ENCODE data around the gene CLCNKB. TPM values are rescaled to one million over a fixed set of nuclear protein-coding genes. Genes with fewer than 3 reads are reported as not detected.

Gene CLCNKB
- total RNA-seq, 1 donor from 2014 or later = 0.59 TPM

GRCh38 chr1:16010837-16011236 lies 32.7 kb upstream of the CLCNKB start:
- Mint-ChIP-seq H3K27ac (ENCODE audit: unreplicated experiment) (no peak overlapping the region), H3K36me3 (ENCODE audit: low read depth, unreplicated experiment) (peaks cover 3% of the 10 kb centered on the region), H3K27me3 (ENCODE audit: unreplicated experiment) (peaks cover 10% of the 10 kb centered on the region), H3K4me1 (ENCODE audit: unreplicated experiment) (no peaks in the 10 kb centered on the region), H3K4me3 (ENCODE audit: unreplicated experiment) (no peak overlapping the region), H3K9me3 (ENCODE audit: unreplicated experiment) (no peaks in the 10 kb centered on the region)
- TF ChIP-seq, protein P1, sequence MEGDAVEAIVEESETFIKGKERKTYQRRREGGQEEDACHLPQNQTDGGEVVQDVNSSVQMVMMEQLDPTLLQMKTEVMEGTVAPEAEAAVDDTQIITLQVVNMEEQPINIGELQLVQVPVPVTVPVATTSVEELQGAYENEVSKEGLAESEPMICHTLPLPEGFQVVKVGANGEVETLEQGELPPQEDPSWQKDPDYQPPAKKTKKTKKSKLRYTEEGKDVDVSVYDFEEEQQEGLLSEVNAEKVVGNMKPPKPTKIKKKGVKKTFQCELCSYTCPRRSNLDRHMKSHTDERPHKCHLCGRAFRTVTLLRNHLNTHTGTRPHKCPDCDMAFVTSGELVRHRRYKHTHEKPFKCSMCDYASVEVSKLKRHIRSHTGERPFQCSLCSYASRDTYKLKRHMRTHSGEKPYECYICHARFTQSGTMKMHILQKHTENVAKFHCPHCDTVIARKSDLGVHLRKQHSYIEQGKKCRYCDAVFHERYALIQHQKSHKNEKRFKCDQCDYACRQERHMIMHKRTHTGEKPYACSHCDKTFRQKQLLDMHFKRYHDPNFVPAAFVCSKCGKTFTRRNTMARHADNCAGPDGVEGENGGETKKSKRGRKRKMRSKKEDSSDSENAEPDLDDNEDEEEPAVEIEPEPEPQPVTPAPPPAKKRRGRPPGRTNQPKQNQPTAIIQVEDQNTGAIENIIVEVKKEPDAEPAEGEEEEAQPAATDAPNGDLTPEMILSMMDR (IDR thresholded peaks at IDR 0.05; ENCODE audit: unreplicated experiment) = no peak
- no peak for DNase-seq (ENCODE audit: low spot score)

DNA sequence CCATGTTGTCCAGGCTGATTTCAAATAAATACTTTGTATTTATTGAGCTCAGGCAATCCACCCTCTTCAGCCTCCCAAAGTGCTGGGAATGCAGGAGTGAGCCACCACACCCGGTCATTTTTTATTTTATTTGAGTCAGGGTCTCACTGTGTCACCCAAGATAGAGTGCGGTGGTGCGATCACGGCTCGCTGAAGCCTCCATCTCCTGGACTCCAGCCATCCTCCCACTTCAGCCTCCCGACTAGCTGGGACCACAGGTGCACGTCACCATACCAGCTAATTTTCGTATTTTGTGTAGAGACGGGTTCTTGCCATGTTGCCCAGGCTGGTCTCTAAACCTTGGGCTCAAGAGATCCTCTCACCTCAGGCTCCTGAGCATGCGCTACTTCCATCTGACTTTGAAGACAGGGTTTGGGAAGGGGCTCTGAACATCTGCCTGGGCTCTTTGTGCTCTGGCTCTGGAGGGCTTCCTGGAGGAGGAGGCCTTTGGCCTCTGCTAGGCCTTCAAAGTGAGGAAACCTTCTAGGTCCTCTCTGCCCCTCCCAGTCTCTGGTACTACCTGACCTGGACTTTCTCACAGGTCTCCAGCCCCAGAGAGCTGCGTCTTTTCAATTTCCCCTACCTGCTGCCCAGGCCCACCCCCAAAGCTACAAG lies 31.5 kb upstream of the CLCNKB start:
- Mint-ChIP-seq H3K9me3 (ENCODE audit: unreplicated experiment) (no peaks in the 10 kb centered on the region), H3K4me1 (ENCODE audit: unreplicated experiment) (no peaks in the 10 kb centered on the region), H3K4me3 (ENCODE audit: unreplicated experiment) (no peak overlapping the region), H3K27me3 (ENCODE audit: unreplicated experiment) (peaks cover 10% of the 10 kb centered on the region), H3K36me3 (ENCODE audit: low read depth, unreplicated experiment) (peaks cover 3% of the 10 kb centered on the region), H3K27ac (ENCODE audit: unreplicated experiment) (no peak overlapping the region)
- TF ChIP-seq, protein P1 (IDR thresholded peaks at IDR 0.05; ENCODE audit: unreplicated experiment) = no peak
- no peak for DNase-seq (ENCODE audit: low spot score)

DNA sequence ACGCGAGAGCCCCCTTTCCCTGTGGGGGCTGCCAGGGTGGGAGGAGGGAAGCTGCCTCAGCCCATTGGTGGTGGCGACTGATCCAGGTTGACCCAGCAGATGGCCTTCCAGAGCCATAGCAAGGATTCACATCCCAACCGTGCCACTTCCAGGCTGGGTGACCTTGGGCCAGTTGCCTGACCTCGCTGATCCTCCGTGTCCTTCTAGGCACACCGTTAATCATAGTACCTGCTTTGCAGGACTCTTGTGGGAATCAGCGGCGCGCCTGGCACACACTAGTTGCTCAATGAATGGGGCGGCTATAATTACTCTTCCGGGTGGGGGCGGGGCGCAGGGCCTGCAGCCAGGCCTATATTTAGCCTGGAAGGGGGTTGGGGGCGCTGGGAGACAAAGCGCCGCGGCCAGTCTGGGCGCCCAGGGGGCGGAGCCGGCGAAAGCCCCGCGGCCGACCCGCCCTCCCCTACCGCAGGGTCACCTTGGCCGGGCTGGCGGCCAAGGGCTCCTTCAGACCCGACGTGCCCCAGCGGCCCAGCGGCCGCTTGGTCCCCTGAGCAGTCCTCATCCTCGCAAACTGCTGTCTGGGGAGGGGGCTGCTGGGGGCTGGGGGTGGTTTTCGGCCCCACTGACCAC lies 30.9 kb upstream of the CLCNKB start:
- no peak for DNase-seq (ENCODE audit: low spot score)
- Mint-ChIP-seq H3K9me3 (ENCODE audit: unreplicated experiment) (no peaks in the 10 kb centered on the region), H3K4me3 (ENCODE audit: unreplicated experiment) (no peak overlapping the region), H3K27me3 (ENCODE audit: unreplicated experiment) (peaks cover 10% of the 10 kb centered on the region), H3K27ac (ENCODE audit: unreplicated experiment) (no peak overlapping the region), H3K36me3 (ENCODE audit: low read depth, unreplicated experiment) (peaks cover 3% of the 10 kb centered on the region), H3K4me1 (ENCODE audit: unreplicated experiment) (no peaks in the 10 kb centered on the region)
- TF ChIP-seq, protein P1 (IDR thresholded peaks at IDR 0.05; ENCODE audit: unreplicated experiment) = no peak

DNA sequence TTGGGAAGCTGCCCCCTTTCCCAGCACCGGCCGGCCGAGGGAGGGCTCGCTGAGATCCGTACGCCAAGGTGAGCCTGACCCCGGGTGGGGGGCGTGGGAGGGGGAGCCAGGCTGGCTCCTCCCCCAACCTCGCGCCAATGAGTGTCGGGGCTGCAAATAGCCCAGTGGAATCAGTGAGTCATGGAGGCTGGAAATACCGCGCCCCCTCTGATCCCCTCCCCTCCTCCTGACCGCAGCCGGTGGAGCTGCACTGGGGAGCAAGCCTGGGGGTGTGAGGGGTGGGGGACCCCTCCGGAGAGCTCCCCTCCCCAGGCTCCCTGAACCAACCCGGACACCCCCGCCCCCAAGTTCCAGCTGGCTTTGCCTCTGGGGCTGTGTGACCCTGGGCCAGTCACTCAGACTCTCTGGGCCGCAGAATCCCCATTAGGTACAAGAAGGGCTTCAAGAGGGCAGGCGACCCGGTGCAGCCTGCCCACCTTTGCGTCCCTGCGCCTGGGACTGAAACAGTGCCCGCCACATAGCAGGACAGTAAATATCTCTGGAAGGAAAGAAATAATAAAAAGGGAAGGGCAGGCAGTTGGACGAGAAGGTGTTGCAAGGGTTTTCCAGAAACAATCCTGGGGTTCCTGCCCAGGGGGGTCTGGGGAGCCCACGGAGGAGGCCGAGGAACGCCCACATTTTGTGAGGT lies 30.2 kb upstream of the CLCNKB start:
- TF ChIP-seq, protein P1 (IDR thresholded peaks at IDR 0.05; ENCODE audit: unreplicated experiment) = no peak
- Mint-ChIP-seq H3K27me3 (ENCODE audit: unreplicated experiment) (peaks cover 7% of the 10 kb centered on the region), H3K27ac (ENCODE audit: unreplicated experiment) (no peak overlapping the region), H3K9me3 (ENCODE audit: unreplicated experiment) (no peaks in the 10 kb centered on the region), H3K4me1 (ENCODE audit: unreplicated experiment) (no peaks in the 10 kb centered on the region), H3K36me3 (ENCODE audit: low read depth, unreplicated experiment) (peaks cover 3% of the 10 kb centered on the region), H3K4me3 (ENCODE audit: unreplicated experiment) (no peak overlapping the region)
- DNase-seq (ENCODE audit: low spot score) = no peak

- no peaks in the 10 kb centered on the region for H3K9me3 Mint-ChIP-seq (ENCODE audit: unreplicated experiment)
- H3K36me3 Mint-ChIP-seq (ENCODE audit: low read depth, unreplicated experiment) = peaks cover 3% of the 10 kb centered on the region
- DNase-seq (ENCODE audit: low spot score) = no peak
- peaks cover 5% of the 10 kb centered on the region for H3K27me3 Mint-ChIP-seq (ENCODE audit: unreplicated experiment)
- TF ChIP-seq, protein P1 (IDR thresholded peaks at IDR 0.05; ENCODE audit: unreplicated experiment) = no peak
- H3K4me1 Mint-ChIP-seq (ENCODE audit: unreplicated experiment) = no peaks in the 10 kb centered on the region
- no peak overlapping the region for H3K27ac Mint-ChIP-seq (ENCODE audit: unreplicated experiment)
- H3K4me3 Mint-ChIP-seq (ENCODE audit: unreplicated experiment) = no peak overlapping the region
Measured at GRCh38 chr1:16013908-16014258, 29.7 kb upstream of the CLCNKB start.

Measured in endothelial cell (in vitro differentiated cells).